GM18505 (cell line): Measurements from ENCODE around the gene OR1K1.

ENCODE experiments used
- ATAC-seq: cut with Tn5 transposase; IDR thresholded peaks from one replicate; pipeline ENCODE4 v1.9.1; 2021; ENCODE audit not compliant: unreplicated experiment
- POLR2A ChIP-seq: IDR thresholded peaks from 4 replicates; pipeline ENCODE4 v1.6.1; 2011; ENCODE audit warnings: borderline replicate concordance; ENCODE audit not compliant: insufficient read depth, insufficient read length; ENCODE audit errors: extremely low read depth

The OR1K1 gene, protein sequence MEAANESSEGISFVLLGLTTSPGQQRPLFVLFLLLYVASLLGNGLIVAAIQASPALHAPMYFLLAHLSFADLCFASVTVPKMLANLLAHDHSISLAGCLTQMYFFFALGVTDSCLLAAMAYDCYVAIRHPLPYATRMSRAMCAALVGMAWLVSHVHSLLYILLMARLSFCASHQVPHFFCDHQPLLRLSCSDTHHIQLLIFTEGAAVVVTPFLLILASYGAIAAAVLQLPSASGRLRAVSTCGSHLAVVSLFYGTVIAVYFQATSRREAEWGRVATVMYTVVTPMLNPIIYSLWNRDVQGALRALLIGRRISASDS

DNA sequence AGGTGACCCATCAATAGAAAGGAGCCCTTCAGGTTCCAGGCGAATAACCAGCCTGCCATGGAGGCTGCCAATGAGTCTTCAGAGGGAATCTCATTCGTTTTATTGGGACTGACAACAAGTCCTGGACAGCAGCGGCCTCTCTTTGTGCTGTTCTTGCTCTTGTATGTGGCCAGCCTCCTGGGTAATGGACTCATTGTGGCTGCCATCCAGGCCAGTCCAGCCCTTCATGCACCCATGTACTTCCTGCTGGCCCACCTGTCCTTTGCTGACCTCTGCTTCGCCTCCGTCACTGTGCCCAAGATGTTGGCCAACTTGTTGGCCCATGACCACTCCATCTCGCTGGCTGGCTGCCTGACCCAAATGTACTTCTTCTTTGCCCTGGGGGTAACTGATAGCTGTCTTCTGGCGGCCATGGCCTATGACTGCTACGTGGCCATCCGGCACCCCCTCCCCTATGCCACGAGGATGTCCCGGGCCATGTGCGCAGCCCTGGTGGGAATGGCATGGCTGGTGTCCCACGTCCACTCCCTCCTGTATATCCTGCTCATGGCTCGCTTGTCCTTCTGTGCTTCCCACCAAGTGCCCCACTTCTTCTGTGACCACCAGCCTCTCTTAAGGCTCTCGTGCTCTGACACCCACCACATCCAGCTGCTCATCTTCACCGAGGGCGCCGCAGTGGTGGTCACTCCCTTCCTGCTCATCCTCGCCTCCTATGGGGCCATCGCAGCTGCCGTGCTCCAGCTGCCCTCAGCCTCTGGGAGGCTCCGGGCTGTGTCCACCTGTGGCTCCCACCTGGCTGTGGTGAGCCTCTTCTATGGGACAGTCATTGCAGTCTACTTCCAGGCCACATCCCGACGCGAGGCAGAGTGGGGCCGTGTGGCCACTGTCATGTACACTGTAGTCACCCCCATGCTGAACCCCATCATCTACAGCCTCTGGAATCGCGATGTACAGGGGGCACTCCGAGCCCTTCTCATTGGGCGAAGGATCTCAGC lies at the start of gene OR1K1:
Gene OR1K1, plus strand, starts transcription at position 58 of the 995 bp plus-strand sequence. Its CDS starts 0 bp downstream, at position 58.
- TF ChIP-seq POLR2A, result no peak
- no peak for ATAC-seq

DNA sequence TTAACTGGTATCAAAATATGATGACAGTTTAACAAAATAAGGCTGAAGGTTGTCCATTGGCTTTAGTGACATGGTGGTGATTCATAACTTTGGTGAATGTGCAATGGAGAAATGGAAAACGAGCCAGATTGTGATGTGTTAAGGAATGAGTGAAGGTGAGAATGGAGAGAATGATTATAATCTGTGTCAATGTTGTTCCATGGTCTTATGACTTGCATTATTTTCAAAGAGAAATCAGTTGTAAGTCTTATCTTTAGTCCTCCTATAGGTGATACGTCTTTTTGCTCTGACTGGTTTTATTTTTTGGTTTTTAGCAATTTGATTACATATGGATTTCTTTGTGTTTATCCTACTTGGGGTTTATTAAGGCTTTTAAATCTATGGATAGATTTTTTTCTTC lies 45.1 kb upstream of the OR1K1 start:
- no peak for TF ChIP-seq POLR2A
- ATAC-seq, result no peak

DNA sequence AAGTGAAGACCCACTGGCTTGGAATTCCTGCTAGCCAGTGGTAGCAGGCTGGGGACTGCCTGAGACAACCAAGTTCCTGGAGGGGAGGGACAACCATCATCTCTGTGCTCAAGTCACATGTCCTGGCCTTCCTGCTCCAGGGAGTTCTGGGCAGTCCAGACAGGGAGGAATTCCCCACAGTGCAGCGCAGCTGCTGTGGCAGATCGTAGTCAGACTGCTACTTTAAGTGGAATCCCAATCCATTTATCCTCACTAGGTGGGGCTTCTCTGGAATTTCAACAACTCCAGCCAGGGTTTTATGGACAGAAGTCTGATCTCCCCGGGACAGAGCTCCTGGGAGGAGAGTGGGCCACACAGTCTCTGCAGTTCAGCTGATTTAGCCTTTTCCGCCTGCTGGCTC lies 32.1 kb upstream of the OR1K1 start:
- no peak for TF ChIP-seq POLR2A
- no peak for ATAC-seq

DNA sequence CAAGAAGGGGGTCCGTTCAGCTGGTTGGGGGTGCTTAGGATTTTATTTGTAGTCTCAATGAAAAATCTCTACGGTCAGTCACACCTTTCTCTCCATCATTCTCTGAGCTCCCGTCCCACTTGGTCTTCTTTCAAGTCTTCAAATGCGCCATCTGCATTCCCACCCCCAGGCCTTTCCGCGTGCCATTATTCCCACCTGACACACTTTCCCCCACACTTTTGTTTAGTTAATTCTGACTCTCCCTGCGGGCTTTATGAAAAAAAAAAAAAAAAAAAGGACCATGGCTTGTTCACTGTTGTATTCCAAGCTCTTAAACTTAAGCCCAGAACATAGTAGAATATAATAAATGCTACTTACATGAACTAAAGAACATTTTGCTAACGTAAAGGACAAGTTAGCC lies 22.9 kb upstream of the OR1K1 start:
- no peak for TF ChIP-seq POLR2A

GRCh38 chr9:122777935-122778627 lies 21.8 kb upstream of the OR1K1 start:
- TF ChIP-seq POLR2A, result no peak
- ATAC-seq, result no peak

More for the DNA sequence above, 22.9 kb upstream of the OR1K1 start:
- no peak for ATAC-seq

DNA sequence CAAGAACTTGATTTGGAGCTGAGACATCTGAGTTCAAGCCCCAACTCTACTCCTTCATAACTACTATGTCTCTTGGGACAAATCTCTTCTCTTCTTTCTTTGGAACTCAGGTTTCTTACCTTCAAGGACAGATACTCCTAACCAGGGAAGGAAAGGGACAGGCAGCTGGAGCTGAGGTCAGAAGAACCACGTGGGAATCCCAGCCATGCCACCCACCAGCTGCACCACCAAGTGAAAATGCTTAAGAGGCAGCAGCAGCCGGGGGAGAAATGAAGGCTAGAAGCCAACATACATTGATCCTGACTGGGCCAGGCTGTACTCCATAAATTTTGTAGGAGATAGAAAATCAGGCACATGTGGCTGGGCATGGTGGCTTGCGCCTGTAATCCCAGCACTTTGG lies 20.7 kb upstream of the OR1K1 start:
- no peak for TF ChIP-seq POLR2A
- ATAC-seq, result no peak

DNA sequence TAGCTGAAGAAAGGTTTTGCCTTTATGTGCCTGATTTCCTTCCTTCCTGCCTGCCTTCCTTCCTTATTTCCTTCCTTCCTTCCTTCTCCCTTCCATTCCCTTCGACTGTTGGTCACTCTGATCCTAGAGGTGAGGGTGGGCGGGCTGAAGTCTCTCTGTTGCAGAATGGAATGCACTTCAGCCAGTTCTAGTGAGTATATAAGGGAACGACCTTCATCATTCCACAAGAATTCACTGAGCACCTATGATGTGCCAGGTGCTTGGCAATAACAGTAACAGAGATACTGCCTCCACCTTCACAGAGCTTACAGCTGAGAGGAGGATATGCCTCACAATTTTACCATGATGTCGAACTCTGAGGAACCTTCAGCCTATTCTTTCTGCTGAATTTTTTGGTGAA lies 19.9 kb upstream of the OR1K1 start:
- ATAC-seq, result no peak
- TF ChIP-seq POLR2A, result no peak

DNA sequence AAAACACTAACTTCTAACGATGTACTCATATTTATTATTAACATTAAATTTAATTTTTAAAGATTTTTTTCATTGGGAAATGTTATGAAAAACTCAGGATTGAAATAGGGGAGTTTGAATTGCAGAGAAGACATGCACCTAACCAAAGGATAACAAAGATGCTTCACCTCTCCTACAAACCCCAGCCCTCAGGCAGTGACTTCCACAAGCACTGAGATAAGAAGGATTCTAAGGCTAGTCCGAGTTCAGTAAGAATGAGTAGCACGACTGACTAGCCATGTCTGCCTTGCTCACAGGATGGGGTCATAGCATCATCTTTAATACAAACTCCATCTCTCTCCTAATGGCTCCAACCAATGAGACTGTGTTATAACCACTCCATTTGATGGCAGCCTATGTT lies 18.3 kb upstream of the OR1K1 start:
- ATAC-seq, result no peak
- TF ChIP-seq POLR2A, result no peak

DNA sequence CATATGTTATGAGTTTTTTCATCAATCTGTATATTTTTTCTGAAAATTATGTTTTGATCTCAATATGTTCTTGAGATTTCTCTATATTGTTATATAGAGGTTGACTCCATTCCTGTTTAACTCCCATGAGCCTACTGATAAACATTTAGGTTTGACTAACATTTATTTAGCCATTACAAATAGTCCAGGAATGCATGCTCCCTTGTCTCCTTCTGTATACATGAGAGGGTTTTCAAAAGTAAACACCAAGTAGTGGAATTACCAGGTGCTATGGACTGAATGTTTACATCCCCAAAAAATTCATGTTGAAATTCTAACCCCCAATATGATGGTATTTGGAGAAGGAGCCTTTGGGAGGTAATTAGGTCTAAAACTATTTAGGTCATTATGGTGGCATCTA lies 14.7 kb upstream of the OR1K1 start:
- TF ChIP-seq POLR2A, result no peak
- no peak for ATAC-seq

DNA sequence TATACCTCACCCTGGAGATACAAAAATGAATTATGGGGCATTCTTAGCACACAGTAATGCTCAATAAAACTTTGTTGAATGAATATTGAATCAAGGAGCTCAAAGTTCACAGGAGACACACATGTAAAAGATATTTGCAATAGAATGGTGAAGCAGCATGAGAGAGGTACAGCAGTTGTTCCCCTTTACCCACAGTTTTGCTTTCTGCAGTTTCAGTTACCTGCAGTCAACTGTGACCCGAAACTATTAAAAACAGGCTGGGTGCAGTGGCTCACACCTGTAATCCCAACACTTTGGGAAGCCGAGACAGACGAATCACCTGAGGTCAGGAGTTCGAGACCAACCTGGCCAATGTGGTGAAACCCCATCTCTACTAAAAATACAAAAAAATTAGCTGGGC lies 13.6 kb upstream of the OR1K1 start:
- no peak for ATAC-seq
- no peak for TF ChIP-seq POLR2A

- TF ChIP-seq POLR2A, result no peak
- ATAC-seq, result no peak
Observed at GRCh38 chr9:122788831-122789230, 11.1 kb upstream of the OR1K1 start, which contains the start of gene OR5C1. Gene OR5C1, plus strand, starts transcription at chr9:122788933. Its CDS starts 0 bp downstream, at chr9:122788933.

DNA sequence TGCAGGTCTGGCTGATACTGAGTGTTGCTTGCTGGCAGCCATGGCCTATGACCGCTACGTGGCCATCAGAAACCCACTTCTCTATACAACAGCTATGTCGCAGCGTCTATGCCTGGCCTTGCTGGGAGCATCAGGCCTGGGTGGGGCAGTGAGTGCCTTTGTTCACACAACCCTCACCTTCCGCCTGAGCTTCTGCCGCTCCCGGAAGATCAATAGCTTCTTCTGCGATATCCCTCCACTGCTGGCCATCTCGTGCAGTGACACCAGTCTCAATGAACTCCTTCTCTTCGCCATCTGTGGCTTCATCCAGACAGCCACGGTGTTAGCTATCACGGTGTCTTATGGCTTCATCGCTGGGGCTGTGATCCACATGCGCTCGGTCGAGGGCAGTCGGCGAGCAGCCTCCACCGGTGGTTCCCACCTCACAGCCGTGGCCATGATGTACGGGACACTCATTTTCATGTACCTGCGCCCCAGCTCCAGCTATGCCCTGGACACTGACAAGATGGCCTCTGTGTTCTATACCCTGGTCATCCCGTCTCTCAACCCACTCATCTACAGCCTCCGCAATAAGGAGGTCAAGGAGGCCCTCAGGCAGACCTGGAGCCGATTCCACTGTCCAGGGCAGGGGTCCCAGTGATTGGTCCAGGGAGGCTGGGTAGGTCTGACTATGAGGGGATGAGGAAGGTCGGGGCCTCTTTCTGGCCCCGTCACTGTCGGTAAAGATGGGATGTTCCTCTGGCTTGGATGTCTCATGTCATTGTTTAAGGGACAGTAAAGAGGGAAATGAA lies 10.5 kb upstream of the OR1K1 start:
- no peak for ATAC-seq
- TF ChIP-seq POLR2A, result no peak
